Activated CD8-positive, alpha-beta memory T cell treated with anti-CD3 and anti-CD28 coated beads, Interleukin-2, amount 50 U/mL, for 1 hour (primary cell): ENCODE data around the gene DMXL1.

Source experiments
- DNase-seq: peaks from one replicate; pipeline ENCODE4 v3.0.0-alpha.2; 2020; ENCODE audit errors: extremely low read depth

DMXL1 gene, protein sequence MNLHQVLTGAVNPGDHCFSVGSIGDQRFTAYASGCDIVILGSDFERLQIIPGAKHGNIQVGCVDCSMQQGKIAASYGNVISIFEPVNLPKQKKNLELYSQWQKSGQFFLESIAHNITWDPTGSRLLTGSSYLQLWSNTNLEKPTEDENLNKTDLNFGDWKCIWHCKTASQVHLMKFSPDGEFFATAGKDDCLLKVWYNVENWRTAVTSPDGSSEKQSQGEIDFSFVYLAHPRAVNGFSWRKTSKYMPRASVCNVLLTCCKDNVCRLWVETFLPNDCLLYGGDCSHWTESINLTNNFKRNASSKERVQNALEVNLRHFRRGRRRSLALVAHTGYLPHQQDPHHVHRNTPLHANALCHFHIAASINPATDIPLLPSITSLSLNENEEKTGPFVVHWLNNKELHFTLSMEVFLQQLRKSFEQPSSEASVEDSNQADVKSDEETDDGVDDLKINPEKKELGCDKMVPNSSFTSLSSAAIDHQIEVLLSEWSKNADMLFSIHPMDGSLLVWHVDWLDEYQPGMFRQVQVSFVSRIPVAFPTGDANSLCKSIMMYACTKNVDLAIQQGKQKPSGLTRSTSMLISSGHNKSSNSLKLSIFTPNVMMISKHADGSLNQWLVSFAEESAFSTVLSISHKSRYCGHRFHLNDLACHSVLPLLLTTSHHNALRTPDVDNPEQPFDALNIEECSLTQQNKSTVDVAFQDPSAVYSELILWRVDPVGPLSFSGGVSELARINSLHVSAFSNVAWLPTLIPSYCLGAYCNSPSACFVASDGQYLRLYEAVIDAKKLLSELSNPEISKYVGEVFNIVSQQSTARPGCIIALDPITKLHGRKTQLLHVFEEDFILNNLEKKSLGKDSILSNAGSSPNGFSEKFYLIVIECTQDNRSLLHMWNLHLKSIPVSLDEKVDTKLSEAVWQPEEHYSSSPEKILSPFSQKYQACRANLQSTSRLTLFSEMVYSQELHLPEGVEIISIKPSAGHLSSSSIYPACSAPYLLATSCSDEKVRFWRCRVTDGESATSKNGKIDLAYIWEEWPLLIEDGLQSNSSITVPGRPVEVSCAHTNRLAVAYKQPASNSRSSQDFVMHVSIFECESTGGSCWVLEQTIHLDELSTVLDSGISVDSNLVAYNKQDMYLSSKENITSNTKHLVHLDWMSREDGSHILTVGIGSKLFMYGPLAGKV (N-terminal part only)

DNA sequence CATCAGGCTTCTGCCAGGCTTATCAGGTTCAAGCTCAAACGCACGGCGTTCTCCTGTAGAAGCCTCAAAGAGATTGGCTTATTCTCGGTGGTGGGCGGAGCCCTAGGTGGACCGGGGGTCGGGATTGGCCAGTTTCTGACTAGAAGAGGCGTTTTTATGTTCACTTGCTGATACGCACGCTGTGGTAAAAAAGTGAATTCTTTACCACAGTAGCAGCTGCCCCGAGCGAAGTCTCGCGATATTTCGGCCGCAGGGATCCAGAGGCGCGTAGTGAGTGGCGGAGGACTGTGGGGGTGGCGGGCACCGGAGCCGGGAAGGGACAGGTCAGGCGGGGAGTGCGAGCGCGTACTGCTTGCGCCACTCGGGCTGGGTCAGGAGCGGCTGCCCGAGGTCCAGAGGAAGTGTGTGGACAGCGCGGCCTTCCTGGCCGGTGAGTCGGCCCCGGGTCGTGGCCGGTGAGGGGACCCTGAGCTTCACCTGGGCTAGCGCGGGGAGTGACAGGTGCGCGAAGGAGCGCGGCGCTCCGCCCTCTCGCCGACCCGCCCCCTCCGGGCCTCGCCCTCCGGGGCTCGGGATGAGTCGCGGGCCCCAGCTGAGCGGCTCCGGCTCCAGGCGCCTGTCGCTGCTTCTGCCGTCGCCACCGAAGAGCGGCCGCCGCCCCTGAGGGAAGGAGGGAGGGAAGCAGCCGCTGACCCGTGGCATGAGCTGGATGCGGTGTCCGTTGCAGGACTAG is at the start of gene DMXL1:
DMXL1 (plus strand) TSS at position 260 of the 733 bp plus-strand sequence. CDS start 483 bp downstream, outside the sequence.
- DNase-seq, result peak; percentile 99

- DNase-seq, result no peak
These were observed 49.6 kb upstream of the DMXL1 start for GRCh38 chr5:119021149-119021732.

GRCh38 chr5:119022017-119022745 is 48.7 kb upstream of the DMXL1 start:
- DNase-seq, result no peak

DNA sequence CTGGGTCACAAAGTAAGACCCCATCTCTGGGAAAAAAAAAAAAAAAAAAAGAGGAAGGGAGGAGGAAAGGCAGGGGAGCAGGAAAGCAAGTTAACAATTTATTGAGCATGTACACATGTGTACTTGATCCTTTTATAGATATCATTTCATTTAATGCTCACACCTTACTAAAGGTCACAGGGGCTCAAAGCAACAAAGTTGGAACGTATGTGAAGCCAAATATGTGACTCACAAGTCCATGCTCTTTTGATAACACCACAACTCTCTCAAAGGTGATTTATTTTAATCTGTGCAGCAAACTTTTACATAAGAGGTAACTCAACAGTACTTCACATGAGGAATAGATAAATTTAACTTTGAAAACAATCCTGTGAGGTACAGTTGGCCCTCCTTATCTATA is 48.1 kb upstream of the DMXL1 start:
- no peak for DNase-seq

- no peak for DNase-seq
These were observed 42.3 kb upstream of the DMXL1 start for GRCh38 chr5:119028575-119028974.

- no peak for DNase-seq
These were observed 39.6 kb upstream of the DMXL1 start for GRCh38 chr5:119031011-119031886.

GRCh38 chr5:119031905-119032304 is 39.0 kb upstream of the DMXL1 start:
- DNase-seq, result no peak

GRCh38 chr5:119032656-119033055 is 38.2 kb upstream of the DMXL1 start:
- no peak for DNase-seq

DNA sequence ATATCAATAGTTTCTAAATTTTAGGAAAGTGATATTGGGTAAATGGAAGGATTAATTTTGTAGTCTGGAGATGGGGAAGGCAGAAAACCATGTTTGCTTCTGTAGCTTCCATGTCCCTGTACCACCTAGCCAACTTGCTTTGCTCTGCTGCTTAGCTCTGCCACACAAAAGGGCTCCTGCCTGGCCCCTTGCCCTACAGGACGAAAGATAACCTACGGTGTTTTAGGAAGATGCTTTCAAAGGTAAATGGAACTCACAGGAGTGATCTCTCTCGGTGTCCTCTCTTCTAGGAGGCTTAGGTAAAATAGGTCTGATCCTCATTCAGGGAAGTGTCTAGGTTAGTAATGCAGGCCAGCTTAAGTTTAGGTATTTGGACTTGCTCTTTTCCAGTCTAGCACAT is 37.8 kb upstream of the DMXL1 start:
- DNase-seq, result no peak

DNA sequence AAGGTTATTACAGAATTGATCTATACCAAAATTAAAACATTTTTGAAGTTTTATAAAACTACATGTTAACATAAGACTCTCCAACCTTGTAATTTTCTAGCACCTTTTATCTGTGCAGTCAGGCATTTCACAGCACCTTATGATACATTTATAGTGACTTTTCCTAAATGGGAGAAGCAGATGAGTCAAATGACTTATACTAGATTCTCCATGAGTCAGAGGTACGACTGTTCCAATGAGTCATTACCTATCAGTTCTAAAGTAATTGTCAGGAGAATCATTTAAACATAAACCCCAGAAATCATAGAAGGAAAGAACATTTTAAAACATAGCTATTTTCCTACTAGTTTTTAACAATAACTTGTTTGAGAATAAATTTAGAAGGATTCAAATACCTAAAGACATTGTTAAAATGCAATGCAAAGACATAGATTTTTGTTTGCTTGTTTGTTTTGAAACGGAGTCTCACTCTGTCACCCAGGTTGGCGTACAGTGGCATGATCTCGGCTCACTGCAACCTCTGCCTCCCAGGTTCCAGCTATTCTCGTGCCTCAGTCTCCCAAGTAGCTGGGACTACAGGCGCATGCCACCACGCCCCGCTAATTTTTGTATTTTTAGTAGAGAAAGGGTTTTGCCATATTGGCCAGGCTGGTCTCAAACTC is 34.7 kb upstream of the DMXL1 start:
- DNase-seq, result no peak

- no peak for DNase-seq
These were observed 33.2 kb upstream of the DMXL1 start for GRCh38 chr5:119037496-119038215.

DNA sequence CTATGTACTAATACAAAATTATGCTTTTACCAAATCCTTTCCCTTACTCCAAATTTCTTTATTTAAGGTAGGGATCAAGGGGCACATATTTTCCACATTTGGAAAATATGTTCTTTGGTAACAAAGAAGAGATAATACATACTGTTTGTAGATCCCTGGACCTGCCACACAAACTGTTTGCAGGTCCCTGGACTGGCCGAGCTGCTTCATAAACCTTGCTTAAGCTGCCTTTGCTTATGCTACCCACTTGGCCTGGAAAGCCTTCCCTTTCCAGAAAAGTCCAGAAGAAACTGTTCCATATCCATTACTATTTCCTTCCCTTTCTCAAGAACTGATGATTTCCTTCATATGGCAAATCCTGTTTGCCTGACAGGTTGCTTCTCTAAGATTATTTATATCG is 22.6 kb upstream of the DMXL1 start:
- no peak for DNase-seq

DNA sequence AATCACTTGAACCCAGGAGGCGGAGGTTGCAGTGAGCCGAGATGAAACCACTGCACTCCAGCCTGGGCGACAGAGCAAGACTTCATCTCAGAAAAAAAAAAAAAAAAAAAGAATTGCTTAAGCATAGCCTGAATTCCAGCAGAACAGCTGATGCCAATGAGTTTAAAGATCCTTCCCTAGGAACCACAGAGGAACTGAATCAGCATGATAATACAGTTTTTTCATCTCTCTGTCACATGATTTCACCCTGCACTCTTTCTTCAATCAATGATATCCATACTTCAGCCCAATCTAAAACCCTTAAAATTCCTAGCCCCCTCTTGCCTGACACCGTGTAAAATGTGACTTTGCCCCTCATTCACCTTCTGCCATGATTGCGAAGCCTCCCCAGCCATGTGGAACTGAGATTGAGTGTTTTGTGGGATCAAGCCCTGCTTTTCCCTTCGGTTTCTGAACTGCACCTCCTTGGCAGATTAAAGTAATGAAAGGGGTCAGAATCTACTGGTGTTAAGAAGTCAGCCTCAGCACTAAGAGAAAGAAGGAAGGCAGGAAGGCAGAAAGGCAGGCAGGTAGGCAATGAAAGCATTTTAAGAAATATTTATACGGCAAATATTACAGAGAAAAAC is 20.9 kb upstream of the DMXL1 start:
- DNase-seq, result no peak

GRCh38 chr5:119054101-119054500 is 16.8 kb upstream of the DMXL1 start:
- no peak for DNase-seq

GRCh38 chr5:119055294-119055693 is 15.6 kb upstream of the DMXL1 start:
- no peak for DNase-seq

DNA sequence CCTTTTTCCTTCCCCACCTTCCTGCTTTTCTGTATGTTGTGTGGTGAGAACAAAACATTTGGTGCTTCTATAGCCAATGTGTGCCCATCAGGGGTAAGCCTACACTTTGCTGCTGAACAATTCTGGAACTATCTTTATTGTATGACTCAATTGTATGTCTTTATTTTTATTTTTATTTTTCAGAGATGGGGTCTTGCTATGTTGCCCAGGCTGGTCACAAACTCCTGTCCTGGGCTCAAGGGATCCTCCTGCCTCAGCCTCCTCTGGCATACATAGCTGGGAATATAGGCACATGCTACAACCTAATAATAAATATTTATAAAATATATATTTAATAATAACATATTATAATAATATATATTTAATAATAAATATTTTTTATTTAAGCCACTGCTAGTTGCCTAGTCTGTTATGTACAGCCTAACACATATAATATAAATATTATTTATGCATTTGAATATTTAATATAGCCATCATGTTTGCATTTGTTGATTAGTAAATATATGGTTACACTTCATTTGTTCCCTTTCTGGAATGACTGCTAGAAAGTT is 11.8 kb upstream of the DMXL1 start:
- DNase-seq, result no peak

GRCh38 chr5:119059740-119060255 is 11.1 kb upstream of the DMXL1 start:
- no peak for DNase-seq
